PC-3 (cell line): ENCODE results near the gene GALNT1. TPM values are rescaled to one million over a fixed set of nuclear protein-coding genes. Genes with fewer than 3 reads are reported as not detected.

Source experiments
- ATAC-seq: fragments of 200-7000 bp; cut with Tn5 transposase; 2 replicates; pipeline ENCODE4 v1.9.1; 2020; ENCODE audit warnings: mild to moderate bottlenecking, moderate library complexity
- BruUV-seq: library from RNA; stranded (reverse); fragments of 400-500 nt; replicated peaks from 2 replicates; lab custom pipeline; 2021; lab: Mats Ljungman, UMichigan
- CTCF ChIA-PET: fragments of 300-600 bp; sonication (Branson Sonifier 250); formaldehyde crosslinking; loops from one replicate; lab custom pipeline; 2022; ENCODE audit warnings: antibody characterized with exemption; lab: Charles Lee
- POLR2A ChIA-PET: fragments of 300-600 bp; sonication (Branson Sonifier 250); formaldehyde crosslinking; loops from one replicate; lab custom pipeline; 2022; ENCODE audit warnings: antibody characterized with exemption; ENCODE audit not compliant: unreplicated experiment; lab: Charles Lee
- DNase-seq: peaks from one replicate; pipeline ENCODE4 v3.0.0-alpha.2; 2015
- H2AFZ ChIP-seq: fragments of 300-600 bp; sonication (generic); 2 replicates; pipeline ENCODE4 v1.6.0; 2016; ENCODE audit warnings: antibody characterized with exemption, low read length
- H3F3A ChIP-seq: fragments of 300-600 bp; sonication (generic); one replicate; pipeline ENCODE4 v1.6.0; 2017; ENCODE audit warnings: antibody characterized with exemption, low read length, control low read depth, mild to moderate bottlenecking; ENCODE audit not compliant: unreplicated experiment
- H3K27ac ChIP-seq: fragments of 300-600 bp; sonication (generic); 2 replicates; pipeline ENCODE4 v1.5.1; 2016; ENCODE audit warnings: mild to moderate bottlenecking, low read length
- H3K27me3 ChIP-seq: fragments of 300-600 bp; sonication (generic); 2 replicates; pipeline ENCODE4 v1.6.1; 2016; ENCODE audit warnings: low read length, mixed read lengths
- H3K36me3 ChIP-seq: fragments of 300-600 bp; sonication (generic); 2 replicates; pipeline ENCODE4 v1.6.1; 2016; ENCODE audit warnings: low read depth, mixed run types, low read length, mixed read lengths
- H3K4me1 ChIP-seq: fragments of 300-600 bp; sonication (generic); 2 replicates; pipeline ENCODE4 v1.5.1; 2016; ENCODE audit warnings: low read length; ENCODE audit not compliant: insufficient read depth
- H3K4me2 ChIP-seq: fragments of 300-600 bp; sonication (generic); 2 replicates; pipeline ENCODE4 v1.6.0; 2016; ENCODE audit warnings: low read length
- H3K4me3 ChIP-seq: fragments of 300-600 bp; sonication (generic); 2 replicates; pipeline ENCODE4 v1.5.1; 2016; ENCODE audit warnings: mild to moderate bottlenecking, low read length, mixed read lengths
- H3K79me2 ChIP-seq: fragments of 300-600 bp; sonication (generic); 2 replicates; pipeline ENCODE4 v1.6.1; 2017; ENCODE audit warnings: low read length, mixed read lengths
- H3K9ac ChIP-seq: fragments of 300-600 bp; sonication (generic); 2 replicates; pipeline ENCODE4 v1.6.0; 2016; ENCODE audit warnings: mild to moderate bottlenecking, low read length
- H3K9me2 ChIP-seq: fragments of 300-600 bp; sonication (generic); replicated peaks from 2 replicates; pipeline ENCODE4 v1.6.1; 2016; ENCODE audit warnings: mixed run types, low read length, mixed read lengths
- H3K9me3 ChIP-seq: fragments of 300-600 bp; sonication (generic); 2 replicates; pipeline ENCODE4 v1.6.1; 2016; ENCODE audit warnings: low read length, mixed read lengths
- H4K20me1 ChIP-seq: fragments of 300-600 bp; sonication (generic); 2 replicates; pipeline ENCODE4 v1.6.1; 2016; ENCODE audit warnings: low read length, mixed read lengths
- CTCF ChIP-seq: fragments of 300-600 bp; sonication (generic); conservative IDR thresholded peaks from 2 replicates; pipeline ENCODE4 v1.5.1; 2017; ENCODE audit warnings: antibody characterized with exemption, low read depth, mild to moderate bottlenecking, low read length
- EZH2 ChIP-seq: fragments of 300-600 bp; sonication (generic); IDR thresholded peaks from one replicate; pipeline ENCODE4 v1.6.1; 2017; ENCODE audit warnings: antibody characterized with exemption, mild to moderate bottlenecking, low read length; ENCODE audit not compliant: unreplicated experiment
- EZH2phosphoT487 ChIP-seq: fragments of 300-600 bp; sonication (generic); IDR thresholded peaks from 2 replicates; pipeline ENCODE4 v1.6.1; 2018; ENCODE audit warnings: mild to moderate bottlenecking, antibody characterized with exemption, low read length, borderline replicate concordance
- intact Hi-C: fragments of 100-400 bp; cut with micrococcal nuclease; formaldehyde crosslinking; loops from 2 replicates; pipeline ENCODE4 v1.9.0; 2023
- total RNA-seq: library from RNA; depleted of rRNA; stranded (reverse); fragments of >200 nt; gene quantifications from 2 replicates; pipeline ENCODE4 v1.2.3, GENCODE V29; 2014

GALNT1 gene
- total RNA-seq, 1 experiment from 2014 or later: 25.0 TPM

GRCh38 chr18:35618696-35619095 is 37.2 kb downstream of the GALNT1 start:
- Histone ChIP-seq H4K20me1 (no peaks in the 10 kb centered on the region), H3K4me1 (peaks cover 26% of the 10 kb centered on the region), H2AFZ (no peak overlapping the region), H3K27ac (no peak overlapping the region), H3K9ac (no peak overlapping the region), H3K9me2 (no peaks in the 10 kb centered on the region), H3K79me2 (peaks cover 3% of the 10 kb centered on the region; the same call in 1 of the 2 replicates), H3F3A (no peaks in the 10 kb centered on the region), H3K27me3 (no peaks in the 10 kb centered on the region), H3K36me3 (no peaks in the 10 kb centered on the region), H3K4me3 (no peak overlapping the region), H3K4me2 (no peak overlapping the region), H3K9me3 (no peaks in the 10 kb centered on the region)
- intact Hi-C loops: no loop called here
- ChIA-PET CTCF (no interaction called here), POLR2A (no interaction called here)
- BruUV-seq: no TSS peak
- DNase-seq (no peak), ATAC-seq (no peak)
- TF ChIP-seq CTCF (no peak), EZH2 (no peak), EZH2phosphoT487 (no peak)

GRCh38 chr18:35619464-35619863 is 37.9 kb downstream of the GALNT1 start:
- CTCF ChIA-PET: no interaction called here
- no peak for TF ChIP-seq EZH2
- TF ChIP-seq EZH2phosphoT487: no peak
- no peak for TF ChIP-seq CTCF
- Histone ChIP-seq H3K36me3 (no peaks in the 10 kb centered on the region), H2AFZ (no peak overlapping the region), H3K9ac (no peak overlapping the region), H4K20me1 (no peaks in the 10 kb centered on the region), H3K4me2 (no peak overlapping the region), H3K9me3 (no peaks in the 10 kb centered on the region), H3K79me2 (peaks cover 3% of the 10 kb centered on the region; the same call in 1 of the 2 replicates), H3F3A (no peaks in the 10 kb centered on the region), H3K27me3 (no peaks in the 10 kb centered on the region), H3K9me2 (no peaks in the 10 kb centered on the region), H3K4me1 (peaks cover 26% of the 10 kb centered on the region), H3K4me3 (no peak overlapping the region), H3K27ac (no peak overlapping the region)
- no TSS peak for BruUV-seq
- intact Hi-C loops: no loop called here
- POLR2A ChIA-PET: no interaction called here
- ATAC-seq: no peak
- no peak for DNase-seq

GRCh38 chr18:35619941-35620340 is 38.4 kb downstream of the GALNT1 start:
- intact Hi-C loops: no loop called here
- ChIA-PET POLR2A (no interaction called here), CTCF (no interaction called here)
- Histone ChIP-seq H3F3A (no peaks in the 10 kb centered on the region), H3K27ac (no peak overlapping the region), H3K36me3 (no peaks in the 10 kb centered on the region), H3K4me1 (peaks cover 26% of the 10 kb centered on the region), H3K9ac (no peak overlapping the region), H3K9me3 (no peaks in the 10 kb centered on the region), H3K79me2 (peaks cover 3% of the 10 kb centered on the region; the same call in 1 of the 2 replicates), H2AFZ (no peak overlapping the region), H4K20me1 (no peaks in the 10 kb centered on the region), H3K9me2 (no peaks in the 10 kb centered on the region), H3K27me3 (no peaks in the 10 kb centered on the region), H3K4me2 (no peak overlapping the region), H3K4me3 (no peak overlapping the region)
- DNase-seq: no peak
- TF ChIP-seq CTCF: no peak
- TF ChIP-seq EZH2phosphoT487: no peak
- no peak for TF ChIP-seq EZH2
- no TSS peak for BruUV-seq
- ATAC-seq: no peak
